Spleen (tissue), 11 donors: ENCODE data around the gene MT1X. TPM values are rescaled to one million over a fixed set of nuclear protein-coding genes. Genes with fewer than 3 reads are reported as not detected.
"Not testable (repeated sequence)": the region's sequence is repeated elsewhere in the genome, so short reads cannot be mapped to it uniquely, and the experiment has no call there.

Experiments
- DNase-seq: peaks from one replicate; pipeline ENCODE4 v3.0.0-alpha.2; 2020
- H3K27ac ChIP-seq, 8 donors: fragments of 200-600 bp; sonication (generic) in 7 of 8; 1 replicate in 4 of 8; 2 replicates in 4 of 8; pipeline versions ENCODE4 v1.5.0 to v1.8.0; 2016 to 2021; ENCODE audit warnings: inconsistent platforms in 4 of 8, mild to moderate bottlenecking in 4 of 8, moderate library complexity in 1 of 8
- H3K27me3 ChIP-seq, 7 donors: fragments of 200-600 bp; sonication (generic) in 6 of 7; replicated peaks in 1 of 7; 1 replicate in 4 of 7; 2 replicates in 3 of 7; pipeline versions ENCODE4 v1.5.0 to v1.8.0; 2016 to 2021; ENCODE audit warnings: inconsistent platforms in 3 of 7, mild to moderate bottlenecking in 1 of 7
- H3K36me3 ChIP-seq, 6 donors: fragments of 200-600 bp; sonication (generic) in 5 of 6; 1 replicate in 4 of 6; 2 replicates in 2 of 6; pipeline versions ENCODE4 v1.5.0 to v1.8.0; 2016 to 2021; ENCODE audit warnings: inconsistent platforms in 2 of 6
- H3K4me1 ChIP-seq, 6 donors: fragments of 200-600 bp; sonication (generic) in 5 of 6; 1 replicate in 3 of 6; 2 replicates in 3 of 6; pipeline versions ENCODE4 v1.5.0 to v1.8.0; 2016 to 2021; ENCODE audit warnings: inconsistent platforms in 3 of 6
- H3K4me3 ChIP-seq, 8 donors: fragments of 200-600 bp; sonication (generic) in 7 of 8; 1 replicate in 4 of 8; 2 replicates in 4 of 8; pipeline versions ENCODE4 v1.5.0 to v1.8.0; 2016 to 2021; ENCODE audit warnings: inconsistent platforms in 4 of 8, mild to moderate bottlenecking in 4 of 8, moderate library complexity in 2 of 8
- H3K9me3 ChIP-seq, 8 donors: fragments of 200-600 bp; sonication (generic) in 7 of 8; 1 replicate in 4 of 8; 2 replicates in 4 of 8; pipeline versions ENCODE4 v1.5.0 to v1.8.0; 2016 to 2021; ENCODE audit warnings: inconsistent platforms in 4 of 8
- POLR2A ChIP-seq, 3 donors: fragments of 450-650 bp; IDR thresholded peaks; one replicate each; pipeline ENCODE4 v1.5.1; 2017; ENCODE audit warnings: antibody characterized with exemption in 3 of 3, mild to moderate bottlenecking in 1 of 3
- POLR2AphosphoS5 ChIP-seq, 3 donors: sonication (generic); formaldehyde crosslinking; IDR thresholded peaks; one replicate each; pipeline ENCODE4 v1.5.1; 2017; ENCODE audit warnings: antibody characterized with exemption in 3 of 3
- WGBS, 5 donors: extraction: QIAGEN DNeasy Blood & Tissue Kit in 3 of 5; methylation state at CpG; one replicate each; pipeline versions ENCODE4 v1.1.5 to v1.1.7; 2013 to 2018; 5-methylcytosine and 5-hydroxymethylcytosine counted together
- intact Hi-C: fragments of 100-400 bp; cut with DNase I; formaldehyde crosslinking; loops from one replicate; pipeline ENCODE4 v1.15.0; 2023; ENCODE audit warnings: low total_unique reads
- polyA plus RNA-seq, 3 donors: library from polyadenylated mRNA; stranded (reverse); fragments of 200-250 nt; gene quantifications; one replicate each; pipeline ENCODE4 v1.2.1, GENCODE V29; 2013
- total RNA-seq, 7 donors: library from RNA; depleted of rRNA in 3 of 7; stranded (reverse); fragments of >200 nt in 3 of 7; fragmentation: NEBNext Ultra II Directional in 4 of 7; extraction: Animal tissue kit (Norgen Biotek cat#: 25700) in 4 of 7; gene quantifications; one replicate each; pipeline versions ENCODE4 v1.1.0 to v1.2.1, GENCODE V29; 2016 to 2021
- TF ChIP-seq, protein P1 (sequence below), 11 experiments: fragments of 200-600 bp in 7 of 11; fragments of 450-650 bp in 4 of 11; sonication (generic) in 4 of 11; IDR thresholded peaks in 8 of 11; conservative IDR thresholded peaks in 3 of 11; 1 replicate in 7 of 11; 2 replicates in 4 of 11; pipeline versions ENCODE4 v1.4.0 to v1.8.0; 2016 to 2021; ENCODE audit warnings: antibody characterized with exemption in 11 of 11, inconsistent platforms in 4 of 11, mild to moderate bottlenecking in 1 of 11
- donor health status: healthy with polysubstance abuse.
- donor health status: DM: no; HTN: no; CAD: no; lungs with moderate emphysema.
- donor health status: DM: no; HTN: no; CAD: no.
- donor health status: Bipolar disorder and iron deficiency.
- donor health status: healthy.
- donor health status: DM: no; HTN: no; CAD: no.
- donor health status: DM: yes; HTN: yes; CAD: no.

Gene MT1X
- total and polyA plus RNA-seq, 10 donors: 13.0 to 113 (median 28.2) TPM

DNA sequence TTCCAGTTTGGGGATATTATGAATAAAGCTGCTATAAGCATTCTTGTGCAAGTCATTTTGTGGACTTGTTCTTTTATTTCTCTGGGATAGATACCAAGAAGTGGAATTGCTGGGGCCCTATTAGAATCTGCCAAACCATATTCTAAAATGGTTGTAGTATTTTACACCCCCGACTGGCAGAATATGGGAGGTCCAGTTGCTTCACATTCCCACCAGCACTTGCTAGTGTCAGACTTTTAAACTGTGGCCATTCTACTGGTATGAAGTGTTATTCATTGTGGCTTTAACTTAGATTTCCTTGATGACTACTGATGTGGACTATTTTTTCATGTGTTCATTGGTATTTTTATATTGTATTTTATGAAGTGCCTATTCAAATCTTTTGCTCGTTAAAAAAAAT lies 29.6 kb downstream of the MT1X start:
- intact Hi-C loops: no loop called here
- Histone ChIP-seq H3K36me3 (no peaks in the 10 kb centered on the region), H3K27ac (no peak overlapping the region), H3K27me3 (no peaks in the 10 kb centered on the region), H3K9me3 (no peaks in the 10 kb centered on the region), H3K4me3 (no peak overlapping the region), H3K4me1 (peaks cover 0 to 28% (median 8%) of the 10 kb centered on the region in 6 donors)
- DNase-seq: no peak
- WGBS, 5 donors: 89 to 94% (median 91%) methylated on average over 2 of the region's 2 CpGs
- TF ChIP-seq POLR2AphosphoS5 (IDR thresholded peaks at IDR 0.05) (no peak), POLR2A (IDR thresholded peaks at IDR 0.05) (no peak)
- TF ChIP-seq, protein P1, sequence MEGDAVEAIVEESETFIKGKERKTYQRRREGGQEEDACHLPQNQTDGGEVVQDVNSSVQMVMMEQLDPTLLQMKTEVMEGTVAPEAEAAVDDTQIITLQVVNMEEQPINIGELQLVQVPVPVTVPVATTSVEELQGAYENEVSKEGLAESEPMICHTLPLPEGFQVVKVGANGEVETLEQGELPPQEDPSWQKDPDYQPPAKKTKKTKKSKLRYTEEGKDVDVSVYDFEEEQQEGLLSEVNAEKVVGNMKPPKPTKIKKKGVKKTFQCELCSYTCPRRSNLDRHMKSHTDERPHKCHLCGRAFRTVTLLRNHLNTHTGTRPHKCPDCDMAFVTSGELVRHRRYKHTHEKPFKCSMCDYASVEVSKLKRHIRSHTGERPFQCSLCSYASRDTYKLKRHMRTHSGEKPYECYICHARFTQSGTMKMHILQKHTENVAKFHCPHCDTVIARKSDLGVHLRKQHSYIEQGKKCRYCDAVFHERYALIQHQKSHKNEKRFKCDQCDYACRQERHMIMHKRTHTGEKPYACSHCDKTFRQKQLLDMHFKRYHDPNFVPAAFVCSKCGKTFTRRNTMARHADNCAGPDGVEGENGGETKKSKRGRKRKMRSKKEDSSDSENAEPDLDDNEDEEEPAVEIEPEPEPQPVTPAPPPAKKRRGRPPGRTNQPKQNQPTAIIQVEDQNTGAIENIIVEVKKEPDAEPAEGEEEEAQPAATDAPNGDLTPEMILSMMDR (IDR thresholded peaks at IDR 0.05 in 8 of 11, conservative IDR thresholded peaks at IDR 0.05 in 3 of 11): no peak

DNA sequence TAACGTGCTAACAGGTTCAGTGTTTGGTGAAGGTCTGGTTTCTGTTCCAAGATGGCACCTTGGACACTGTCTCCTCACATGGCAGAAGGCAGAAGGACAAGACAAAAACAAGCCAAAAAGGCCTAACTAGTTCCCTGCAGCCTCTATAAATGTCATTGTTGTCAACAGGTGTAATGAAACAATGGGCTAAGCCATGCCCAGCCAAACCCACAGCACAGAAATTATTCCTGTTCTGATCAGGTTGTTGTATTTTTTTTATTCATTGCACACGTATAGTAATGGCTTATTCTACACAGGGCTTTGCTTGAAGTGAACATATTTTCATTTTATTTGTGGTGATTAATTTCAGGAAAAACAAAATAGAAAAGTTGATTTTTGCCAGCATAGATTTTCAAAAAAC lies 31.5 kb downstream of the MT1X start:
- Histone ChIP-seq H3K27me3 (no peaks in the 10 kb centered on the region), H3K4me3 (no peak overlapping the region), H3K4me1 (peaks cover 0 to 18% (median 6%) of the 10 kb centered on the region in 6 donors), H3K27ac (no peak overlapping the region), H3K36me3 (no peaks in the 10 kb centered on the region), H3K9me3 (no peaks in the 10 kb centered on the region)
- intact Hi-C loops: no loop called here
- no peak for DNase-seq
- WGBS, 5 donors: 88 to 98% (median 91%) methylated on average over 2 of the region's 2 CpGs
- TF ChIP-seq POLR2A (IDR thresholded peaks at IDR 0.05) (no peak), POLR2AphosphoS5 (IDR thresholded peaks at IDR 0.05) (no peak)

DNA sequence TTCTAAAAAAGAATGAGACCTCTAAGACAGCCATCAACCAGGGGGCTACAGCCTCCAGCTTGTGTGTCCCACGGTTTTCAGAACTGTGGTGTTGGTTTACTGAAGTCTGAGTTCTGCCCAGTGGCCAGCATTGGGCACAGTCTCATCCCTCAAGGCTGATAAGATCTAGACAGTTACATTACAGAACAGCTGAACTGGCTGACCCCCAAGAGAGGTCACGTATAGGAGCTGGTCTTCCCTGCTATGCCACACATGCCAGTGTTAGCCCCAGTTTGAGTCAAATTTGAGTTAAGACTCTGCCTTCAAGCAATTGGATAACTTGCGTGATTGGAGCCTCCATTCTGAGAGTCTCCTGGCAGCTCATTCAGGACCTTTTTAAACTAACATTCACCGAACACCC lies 32.9 kb downstream of the MT1X start:
- Histone ChIP-seq H3K36me3 (no peaks in the 10 kb centered on the region), H3K27ac (no peak overlapping the region), H3K4me3 (no peak overlapping the region), H3K9me3 (no peaks in the 10 kb centered on the region), H3K27me3 (no peaks in the 10 kb centered on the region), H3K4me1 (peaks cover 0 to 5% (median 0%) of the 10 kb centered on the region in 6 donors)
- TF ChIP-seq POLR2AphosphoS5 (IDR thresholded peaks at IDR 0.05): no peak
- TF ChIP-seq, protein P1 (IDR thresholded peaks at IDR 0.05 in 8 of 11, conservative IDR thresholded peaks at IDR 0.05 in 3 of 11): no peak
- WGBS, 5 donors: 83 to 93% (median 83%) methylated on average over 4 of the region's 4 CpGs
- DNase-seq: no peak
- intact Hi-C loops: no loop called here

DNA sequence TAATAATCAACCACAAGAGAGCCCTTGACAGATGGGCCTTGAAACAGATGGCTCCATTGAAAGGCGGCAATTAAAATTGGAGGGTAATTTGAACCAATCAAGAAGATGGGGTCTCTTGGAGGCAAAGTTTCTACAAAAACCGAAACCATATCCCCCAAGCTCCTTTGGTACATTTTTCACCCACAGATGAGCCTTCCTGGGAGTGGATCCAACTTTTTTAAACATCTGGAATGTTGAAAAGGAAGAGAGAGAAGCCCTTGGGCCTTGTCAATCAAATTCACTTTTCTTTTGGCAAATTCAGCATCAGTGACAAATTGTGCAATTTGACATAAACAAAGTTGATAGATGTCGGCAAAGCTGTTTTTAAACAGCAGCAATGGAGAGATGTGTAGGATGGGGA lies 34.5 kb downstream of the MT1X start:
- 73 to 86% (median 81%) methylated on average over 3 of the region's 3 CpGs for WGBS, 5 donors
- intact Hi-C loops: no loop called here

DNA sequence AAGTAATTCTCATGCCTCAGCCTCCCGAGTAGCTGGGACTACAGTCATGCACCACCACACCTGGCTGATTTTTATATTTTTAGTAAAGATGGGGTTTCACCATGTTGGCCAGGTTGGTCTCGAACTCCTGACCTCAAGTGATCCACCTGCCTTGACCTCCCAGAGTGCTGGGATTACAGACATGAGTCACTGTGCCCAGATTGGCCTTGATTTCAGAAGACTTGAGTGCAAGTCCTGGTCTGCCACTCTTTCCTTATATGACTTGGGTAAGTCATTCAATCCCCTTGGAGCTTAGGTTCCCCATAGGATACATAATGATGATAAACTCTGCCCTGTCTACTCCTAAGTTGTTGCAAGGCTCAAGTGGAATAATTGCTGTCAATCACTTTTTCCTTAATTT lies 35.3 kb downstream of the MT1X start:
- intact Hi-C loops, H3K27ac ChIP-seq: not testable (repeated sequence)

More for the DNA sequence above, 34.5 kb downstream of the MT1X start:
- Histone ChIP-seq H3K4me3 (no peak overlapping the region), H3K9me3 (no peaks in the 10 kb centered on the region), H3K27ac (peak overlapping the region in 4 of 8 donors; percentile 20 to 50 (median 28)), H3K27me3 (no peaks in the 10 kb centered on the region), H3K4me1 (no peaks in the 10 kb centered on the region), H3K36me3 (no peaks in the 10 kb centered on the region)
- TF ChIP-seq, protein P1 (IDR thresholded peaks at IDR 0.05 in 8 of 11, conservative IDR thresholded peaks at IDR 0.05 in 3 of 11): no peak
- TF ChIP-seq POLR2AphosphoS5 (IDR thresholded peaks at IDR 0.05) (no peak), POLR2A (IDR thresholded peaks at IDR 0.05) (no peak)
- DNase-seq: no peak

More for the DNA sequence above, 35.3 kb downstream of the MT1X start:
- not testable (repeated sequence) for H3K9me3 ChIP-seq, H3K4me1 ChIP-seq, H3K27me3 ChIP-seq, DNase-seq, H3K4me3 ChIP-seq, H3K36me3 ChIP-seq
- 64 to 72% (median 71%) methylated on average over 2 of the region's 2 CpGs for WGBS, 5 donors
